GM12864 (cell line): ENCODE results near the gene MYL2.
"Not testable (repeated sequence)": the region's sequence is repeated elsewhere in the genome, so short reads cannot be mapped to it uniquely, and the experiment has no call there.

Source experiments
- DNase-seq: peaks from one replicate; pipeline ENCODE4 v3.0.0-alpha.2; 2011; ENCODE audit warnings: low read depth
- H3K4me3 ChIP-seq: 2 replicates; pipeline ENCODE4 v1.5.1; 2011; ENCODE audit warnings: mild to moderate bottlenecking, low read depth, low read length, control low read depth
- CTCF ChIP-seq: IDR thresholded peaks from 2 replicates; pipeline ENCODE4 v1.5.1; 2011; ENCODE audit warnings: low read depth, mild to moderate bottlenecking, moderate library complexity, low read length, control low read depth, inconsistent platforms; ENCODE audit errors: missing control alignments

MYL2 gene

GRCh38 chr12:110920324-110920910 lies at the start of gene MYL2:
MYL2 (minus strand) TSS chr12:110920579; CDS start chr12:110920529, 50 bp downstream.
- H3K4me3 ChIP-seq: no peak within 1 kb of the TSS
- DNase-seq: no peak
- TF ChIP-seq CTCF: no peak

- no peak for DNase-seq
Measured at GRCh38 chr12:110966081-110966760, 45.8 kb upstream of the MYL2 start.

GRCh38 chr12:110965574-110965973 lies 45.2 kb upstream of the MYL2 start:
- DNase-seq: no peak
- H3K4me3 ChIP-seq: no peak overlapping the region
- no peak for TF ChIP-seq CTCF

More at GRCh38 chr12:110966081-110966760, 45.8 kb upstream of the MYL2 start:
- no peak for TF ChIP-seq CTCF
- no peak overlapping the region for H3K4me3 ChIP-seq

GRCh38 chr12:110960795-110961194 lies 40.4 kb upstream of the MYL2 start:
- no peak for DNase-seq
- no peak overlapping the region for H3K4me3 ChIP-seq
- TF ChIP-seq CTCF: no peak

GRCh38 chr12:110957652-110958051 lies 37.3 kb upstream of the MYL2 start:
- no peak for TF ChIP-seq CTCF
- no peak for DNase-seq
- no peak overlapping the region for H3K4me3 ChIP-seq

GRCh38 chr12:110957159-110957558 lies 36.8 kb upstream of the MYL2 start:
- H3K4me3 ChIP-seq: no peak overlapping the region
- TF ChIP-seq CTCF: no peak

GRCh38 chr12:110950867-110951266 lies 30.5 kb upstream of the MYL2 start:
- H3K4me3 ChIP-seq, DNase-seq: not testable (repeated sequence)

More at GRCh38 chr12:110957159-110957558, 36.8 kb upstream of the MYL2 start:
- no peak for DNase-seq

GRCh38 chr12:110950466-110950865 lies 30.1 kb upstream of the MYL2 start:
- not testable (repeated sequence) for H3K4me3 ChIP-seq

More at GRCh38 chr12:110950466-110950865, 30.1 kb upstream of the MYL2 start:
- not testable (repeated sequence) for DNase-seq
